Adrenal gland (tissue), 5 donors: ENCODE data around the gene BRAF.
"Not testable (repeated sequence)": the region's sequence is repeated elsewhere in the genome, so short reads cannot be mapped to it uniquely, and the experiment has no call there.

Experiments used
- CTCF ChIP-seq, 6 experiments: fragments of 450-650 bp in 4 of 6; fragments of 200-600 bp in 2 of 6; sonication (generic) in 1 of 6; IDR thresholded peaks; 1 replicate in 5 of 6; 2 replicates in 1 of 6; pipeline versions ENCODE4 v1.5.1 to v1.8.0; 2016 to 2021; ENCODE audit warnings: antibody characterized with exemption in 6 of 6, mild to moderate bottlenecking in 2 of 6, moderate library complexity in 1 of 6
- POLR2A ChIP-seq, 2 donors: fragments of 450-650 bp; IDR thresholded peaks; one replicate each; pipeline ENCODE4 v1.6.1; 2017; ENCODE audit warnings: antibody characterized with exemption in 2 of 2, mild to moderate bottlenecking in 2 of 2, moderate library complexity in 1 of 2
- donor health status: DM: no; HTN: no; CAD: no.

GRCh38 chr7:140765441-140765840, 159.3 kb downstream of the BRAF start:
- TF ChIP-seq CTCF, POLR2A (IDR thresholded peaks at IDR 0.05): not testable (repeated sequence)
